ENCODE data around the gene NES.

GRCh38 chr1:156664046-156664766 lies 13.0 kb downstream of the NES start:
- TF ChIP-seq, protein P1, sequence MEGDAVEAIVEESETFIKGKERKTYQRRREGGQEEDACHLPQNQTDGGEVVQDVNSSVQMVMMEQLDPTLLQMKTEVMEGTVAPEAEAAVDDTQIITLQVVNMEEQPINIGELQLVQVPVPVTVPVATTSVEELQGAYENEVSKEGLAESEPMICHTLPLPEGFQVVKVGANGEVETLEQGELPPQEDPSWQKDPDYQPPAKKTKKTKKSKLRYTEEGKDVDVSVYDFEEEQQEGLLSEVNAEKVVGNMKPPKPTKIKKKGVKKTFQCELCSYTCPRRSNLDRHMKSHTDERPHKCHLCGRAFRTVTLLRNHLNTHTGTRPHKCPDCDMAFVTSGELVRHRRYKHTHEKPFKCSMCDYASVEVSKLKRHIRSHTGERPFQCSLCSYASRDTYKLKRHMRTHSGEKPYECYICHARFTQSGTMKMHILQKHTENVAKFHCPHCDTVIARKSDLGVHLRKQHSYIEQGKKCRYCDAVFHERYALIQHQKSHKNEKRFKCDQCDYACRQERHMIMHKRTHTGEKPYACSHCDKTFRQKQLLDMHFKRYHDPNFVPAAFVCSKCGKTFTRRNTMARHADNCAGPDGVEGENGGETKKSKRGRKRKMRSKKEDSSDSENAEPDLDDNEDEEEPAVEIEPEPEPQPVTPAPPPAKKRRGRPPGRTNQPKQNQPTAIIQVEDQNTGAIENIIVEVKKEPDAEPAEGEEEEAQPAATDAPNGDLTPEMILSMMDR (IDR thresholded peaks at IDR 0.05) = no peak
- no peak for TF ChIP-seq POLR2A (IDR thresholded peaks at IDR 0.05)
